Forelimb muscle (tissue), 1 donor: ENCODE measurements around the gene PYGM. TPM values are rescaled to one million over a fixed set of nuclear protein-coding genes. Genes with fewer than 3 reads are reported as not detected.
A peak's percentile ranks its signal among the peaks of the same experiment; 100 is the strongest.

Experiments
- DNase-seq: peaks from one replicate; pipeline ENCODE4 v3.0.0-alpha.2; 2013; ENCODE audit warnings: low read depth
- polyA plus RNA-seq: library from polyadenylated mRNA; unstranded; fragments of 120-200 nt; gene quantifications from one replicate; pipeline ENCODE4 v1.2.1, GENCODE V29; 2013; ENCODE audit not compliant: insufficient read length

PYGM gene
- 294 TPM for polyA plus RNA-seq

- peak; percentile 62 for DNase-seq
Observed at GRCh38 chr11:64759722-64760719, at the start of gene PYGM. PYGM (minus strand) TSS chr11:64759974; CDS start chr11:64759898, 76 bp downstream.

GRCh38 chr11:64805481-64805880 is 45.7 kb upstream of the PYGM start:
- DNase-seq: no peak

- no peak for DNase-seq
Observed at GRCh38 chr11:64804346-64805210, 44.8 kb upstream of the PYGM start.

- no peak for DNase-seq
Observed at GRCh38 chr11:64803846-64804345, 44.1 kb upstream of the PYGM start.

GRCh38 chr11:64803158-64803845 is 43.5 kb upstream of the PYGM start, which contains the start of gene MAP4K2:
MAP4K2 (minus strand) TSS chr11:64803214; CDS start chr11:64803149, 65 bp downstream.
- peak; percentile 51 for DNase-seq

GRCh38 chr11:64802370-64803157 is 42.8 kb upstream of the PYGM start:
- no peak for DNase-seq

- DNase-seq: no peak
Observed at GRCh38 chr11:64801561-64802369, 42.0 kb upstream of the PYGM start.

- no peak for DNase-seq
Observed at GRCh38 chr11:64801158-64801464, 41.3 kb upstream of the PYGM start.

GRCh38 chr11:64800303-64801157 is 40.8 kb upstream of the PYGM start:
- DNase-seq: no peak

- DNase-seq: no peak
Observed at GRCh38 chr11:64799623-64800302, 40.0 kb upstream of the PYGM start.

GRCh38 chr11:64799256-64799622 is 39.5 kb upstream of the PYGM start:
- DNase-seq: no peak

GRCh38 chr11:64796757-64797541 is 37.2 kb upstream of the PYGM start:
- DNase-seq: no peak

- no peak for DNase-seq
Observed at GRCh38 chr11:64796047-64796756, 36.4 kb upstream of the PYGM start.

GRCh38 chr11:64794526-64794925 is 34.8 kb upstream of the PYGM start:
- DNase-seq: no peak

GRCh38 chr11:64793271-64794160 is 33.7 kb upstream of the PYGM start:
- no peak for DNase-seq

- DNase-seq: no peak
Observed at GRCh38 chr11:64792482-64792881, 32.7 kb upstream of the PYGM start.
